Muscle of leg (tissue), 11 donors: Measurements from ENCODE around the gene NAA40. TPM values are rescaled to one million over a fixed set of nuclear protein-coding genes. Genes with fewer than 3 reads are reported as not detected.

Source experiments
- DNase-seq: peaks from one replicate; pipeline ENCODE4 v3.0.0; 2013
- H3K27ac ChIP-seq: one replicate; pipeline ENCODE4 v1.5.1; 2013; ENCODE audit warnings: mild to moderate bottlenecking, low read length, control low read depth
- H3K27me3 ChIP-seq: one replicate; pipeline ENCODE4 v1.6.1; 2013; ENCODE audit warnings: low read length; ENCODE audit not compliant: control insufficient read depth, insufficient read depth
- H3K36me3 ChIP-seq: one replicate; pipeline ENCODE4 v1.6.1; 2013; ENCODE audit warnings: low read length; ENCODE audit not compliant: control insufficient read depth, insufficient read depth
- H3K4me1 ChIP-seq: one replicate; pipeline ENCODE4 v1.6.1; 2013; ENCODE audit warnings: low read length; ENCODE audit not compliant: control insufficient read depth, insufficient read depth
- H3K4me3 ChIP-seq: one replicate; pipeline ENCODE4 v1.5.1; 2013; ENCODE audit warnings: low read length, control low read depth
- H3K9me3 ChIP-seq: replicated peaks from 2 replicates; pipeline ENCODE4 v1.6.1; 2013; ENCODE audit warnings: low read depth, low read length; ENCODE audit not compliant: control insufficient read depth
- WGBS: methylation state at CpG from one replicate; pipeline ENCODE4 v1.1.5; 2013; ENCODE audit warnings: missing lambda C conversion rate; ENCODE audit not compliant: insufficient coverage; 5-methylcytosine and 5-hydroxymethylcytosine counted together
- polyA plus RNA-seq, 8 donors: library from polyadenylated mRNA; unstranded; fragments of 120-200 nt; gene quantifications; one replicate each; pipeline versions ENCODE4 v1.2.1 to v1.2.3, GENCODE V29; 2013; ENCODE audit warnings: inconsistent platforms in 1 of 8, low replicate concordance in 1 of 8; ENCODE audit not compliant: insufficient read length in 8 of 8, insufficient read depth in 1 of 8
- total RNA-seq: library from RNA; stranded (reverse); fragments of 120-200 nt; gene quantifications from one replicate; pipeline ENCODE4 v1.2.4, GENCODE V29; 2013

Gene NAA40
- total and polyA plus RNA-seq, 9 donors = 8.9 to 18.4 (median 16.1) TPM

GRCh38 chr11:63904743-63905142 is 34.1 kb upstream of the NAA40 start:
- H3K27me3 ChIP-seq = no peaks in the 10 kb centered on the region
- no peak overlapping the region for H3K4me3 ChIP-seq
- no peak overlapping the region for H3K27ac ChIP-seq
- DNase-seq = no peak
- H3K36me3 ChIP-seq = peaks cover 79% of the 10 kb centered on the region
- 87% methylated on average over 12 of the region's 13 CpGs for WGBS
- H3K4me1 ChIP-seq = peaks cover 30% of the 10 kb centered on the region
- H3K9me3 ChIP-seq = no peaks in the 10 kb centered on the region

- no peak overlapping the region for H3K4me3 ChIP-seq
- peaks cover 34% of the 10 kb centered on the region for H3K4me1 ChIP-seq
- peak; percentile 65 for DNase-seq
- 64% methylated on average over 6 of the region's 6 CpGs for WGBS
- H3K27ac ChIP-seq = no peak overlapping the region
- no peaks in the 10 kb centered on the region for H3K9me3 ChIP-seq
- peaks cover 75% of the 10 kb centered on the region for H3K36me3 ChIP-seq
- H3K27me3 ChIP-seq = no peaks in the 10 kb centered on the region
Observed at GRCh38 chr11:63905179-63905578, 33.6 kb upstream of the NAA40 start.

GRCh38 chr11:63906087-63906486 is 32.7 kb upstream of the NAA40 start:
- no peaks in the 10 kb centered on the region for H3K27me3 ChIP-seq
- no peaks in the 10 kb centered on the region for H3K9me3 ChIP-seq
- DNase-seq = no peak
- 83% methylated on average over 2 of the region's 4 CpGs for WGBS
- no peak overlapping the region for H3K27ac ChIP-seq
- peaks cover 40% of the 10 kb centered on the region for H3K4me1 ChIP-seq
- H3K36me3 ChIP-seq = peaks cover 66% of the 10 kb centered on the region
- H3K4me3 ChIP-seq = no peak overlapping the region

GRCh38 chr11:63906585-63906984 is 32.2 kb upstream of the NAA40 start:
- Histone ChIP-seq H3K4me3 (no peak overlapping the region), H3K27me3 (no peaks in the 10 kb centered on the region), H3K4me1 (peaks cover 45% of the 10 kb centered on the region), H3K27ac (no peak overlapping the region), H3K9me3 (no peaks in the 10 kb centered on the region), H3K36me3 (peaks cover 64% of the 10 kb centered on the region)
- 60% methylated on average over 4 of the region's 7 CpGs for WGBS
- DNase-seq = no peak

GRCh38 chr11:63907063-63907462 is 31.7 kb upstream of the NAA40 start:
- H3K36me3 ChIP-seq = peaks cover 60% of the 10 kb centered on the region
- no peak overlapping the region for H3K27ac ChIP-seq
- H3K27me3 ChIP-seq = no peaks in the 10 kb centered on the region
- H3K9me3 ChIP-seq = no peaks in the 10 kb centered on the region
- peaks cover 46% of the 10 kb centered on the region for H3K4me1 ChIP-seq
- H3K4me3 ChIP-seq = no peak overlapping the region
- no peak for DNase-seq
- 53% methylated on average over 3 of the region's 6 CpGs for WGBS

- H3K4me1 ChIP-seq = peaks cover 46% of the 10 kb centered on the region
- 79% methylated on average over 11 of the region's 21 CpGs for WGBS
- peaks cover 57% of the 10 kb centered on the region for H3K36me3 ChIP-seq
- no peak for DNase-seq
- no peaks in the 10 kb centered on the region for H3K27me3 ChIP-seq
- H3K4me3 ChIP-seq = no peak overlapping the region
- no peak overlapping the region for H3K27ac ChIP-seq
- H3K9me3 ChIP-seq = no peaks in the 10 kb centered on the region
Observed at GRCh38 chr11:63907808-63908530, 30.8 kb upstream of the NAA40 start.

GRCh38 chr11:63908631-63909401 is 30.0 kb upstream of the NAA40 start:
- H3K27ac ChIP-seq = no peak overlapping the region
- peak; percentile 65 for DNase-seq
- H3K36me3 ChIP-seq = peaks cover 52% of the 10 kb centered on the region
- no peak overlapping the region for H3K4me3 ChIP-seq
- H3K27me3 ChIP-seq = no peaks in the 10 kb centered on the region
- peaks cover 46% of the 10 kb centered on the region for H3K4me1 ChIP-seq
- H3K9me3 ChIP-seq = no peaks in the 10 kb centered on the region
- 35% methylated on average over 32 of the region's 46 CpGs for WGBS

- Histone ChIP-seq H3K27me3 (no peaks in the 10 kb centered on the region), H3K4me1 (peaks cover 51% of the 10 kb centered on the region), H3K27ac (peak overlapping the region; percentile 42), H3K4me3 (no peak overlapping the region), H3K36me3 (peaks cover 52% of the 10 kb centered on the region), H3K9me3 (no peaks in the 10 kb centered on the region)
- peak; percentile 53 for DNase-seq
- 53% methylated on average over 2 of the region's 24 CpGs for WGBS
Observed at GRCh38 chr11:63909591-63910506, 29.0 kb upstream of the NAA40 start.

- Histone ChIP-seq H3K36me3 (peaks cover 43% of the 10 kb centered on the region), H3K9me3 (no peaks in the 10 kb centered on the region), H3K4me3 (no peak overlapping the region), H3K27me3 (no peaks in the 10 kb centered on the region), H3K4me1 (peaks cover 55% of the 10 kb centered on the region), H3K27ac (no peak overlapping the region)
- WGBS = 51% methylated on average over 4 of the region's 9 CpGs
- DNase-seq = no peak
Observed at GRCh38 chr11:63910675-63911074, 28.1 kb upstream of the NAA40 start.

- WGBS = 50% methylated on average over 8 of the region's 8 CpGs
- Histone ChIP-seq H3K27ac (no peak overlapping the region), H3K27me3 (no peaks in the 10 kb centered on the region), H3K9me3 (no peaks in the 10 kb centered on the region), H3K4me1 (peaks cover 62% of the 10 kb centered on the region), H3K36me3 (peaks cover 38% of the 10 kb centered on the region), H3K4me3 (no peak overlapping the region)
- no peak for DNase-seq
Observed at GRCh38 chr11:63911440-63911839, 27.4 kb upstream of the NAA40 start.
